Measurements from ENCODE around the gene CEACAM20. TPM values are rescaled to one million over a fixed set of nuclear protein-coding genes. Genes with fewer than 3 reads are reported as not detected.
A peak's percentile ranks its signal among the peaks of the same experiment; 100 is the strongest.

The CEACAM20 gene
- total and polyA plus RNA-seq, 2 of the 13 experiments (the other 11 are each of a cell fraction or from before 2014, with no cell fraction given) = 0.04 TPM; not detected in 1

GRCh38 chr19:44499962-44500949, 29.2 kb downstream of the CEACAM20 start, which contains the start of gene ZNF180 (continued):
- TF ChIP-seq MTERF4 (CRISPR knock-in tag; IDR thresholded peaks at IDR 0.05) (no peak; the same call in 1 of the 2 replicates), RERE (CRISPR knock-in tag; IDR thresholded peaks at IDR 0.05; ENCODE audit: low read depth) (peak; percentile 30; the same call in 1 of the 2 replicates), ZFP91 (CRISPR knock-in tag; IDR thresholded peaks at IDR 0.05; ENCODE audit: borderline replicate concordance) (peak; percentile 95; the same call in 1 of the 2 replicates), MZF1 (CRISPR knock-in tag; IDR thresholded peaks at IDR 0.05; ENCODE audit: borderline replicate concordance) (peak; percentile 75; the same call in 1 of the 2 replicates), PBX3 (CRISPR knock-in tag; IDR thresholded peaks at IDR 0.05; ENCODE audit: borderline replicate concordance) (no peak), ZNF33A (CRISPR knock-in tag; IDR thresholded peaks at IDR 0.05; ENCODE audit: borderline replicate concordance) (no peak), PLSCR1 (CRISPR knock-in tag; IDR thresholded peaks at IDR 0.05; ENCODE audit: borderline replicate concordance) (no peak), ADNP (CRISPR knock-in tag; IDR thresholded peaks at IDR 0.05) (no peak), ZNF274 (CRISPR knock-in tag; IDR thresholded peaks at IDR 0.05) (peak; percentile 77; the same call in 1 of the 2 replicates), JUNB (CRISPR knock-in tag; IDR thresholded peaks at IDR 0.05; ENCODE audit: borderline replicate concordance) (no peak), ATM (IDR thresholded peaks at IDR 0.05; ENCODE audit: borderline replicate concordance) (no peak), ZBTB4 (CRISPR knock-in tag; IDR thresholded peaks at IDR 0.05; ENCODE audit: borderline replicate concordance) (no peak)

Measured in HepG2 (cell line).